ENCODE data around the gene ADCYAP1R1. TPM values are rescaled to one million over a fixed set of nuclear protein-coding genes. Genes with fewer than 3 reads are reported as not detected.

ADCYAP1R1 gene
- total RNA-seq, 2 experiments from 2014 or later: not detected

DNA sequence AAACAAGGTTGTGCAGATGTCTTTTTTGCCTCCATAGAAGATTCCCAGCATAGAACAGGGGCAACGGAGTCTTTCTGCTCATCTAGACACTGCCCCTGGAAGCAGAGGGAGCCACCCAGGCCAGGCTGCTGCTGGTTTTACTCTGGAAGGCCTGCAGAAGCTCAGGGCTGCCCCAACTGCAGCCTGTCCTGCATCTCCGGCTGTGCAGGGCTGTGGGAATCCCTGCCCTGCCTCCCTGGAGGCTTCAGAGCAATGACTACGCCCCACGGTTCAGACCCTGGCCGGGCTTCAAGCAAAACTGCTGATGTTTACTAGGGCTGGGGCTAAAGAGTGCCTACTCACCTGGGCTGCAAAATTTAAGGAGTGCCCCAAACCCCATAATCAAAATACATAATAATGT, 44.5 kb upstream of the ADCYAP1R1 start:
- Histone ChIP-seq H3K79me2 (ENCODE audit: insufficient read depth, low read depth, low read length) (no peaks in the 10 kb centered on the region), H3K4me3 (ENCODE audit: low read depth, low read length, poor library complexity, severe bottlenecking) (no peak overlapping the region), H4K20me1 (ENCODE audit: insufficient read depth, low read length) (no peaks in the 10 kb centered on the region), H3K27ac (ENCODE audit: low read depth, low read length, poor library complexity, severe bottlenecking) (no peak overlapping the region), H3K9me3 (ENCODE audit: low read length) (no peaks in the 10 kb centered on the region), H3K9me2 (ENCODE audit: insufficient read depth, low read length) (no peaks in the 10 kb centered on the region), H3K4me1 (ENCODE audit: insufficient read depth, low read length, poor library complexity, severe bottlenecking) (no peaks in the 10 kb centered on the region), H3K4me2 (ENCODE audit: low read length) (no peak overlapping the region), H2AFZ (ENCODE audit: low read length) (no peak overlapping the region), H3K36me3 (ENCODE audit: insufficient read depth, low read length) (no peaks in the 10 kb centered on the region)
- intact Hi-C loops (cut with micrococcal nuclease; ENCODE audit: unreplicated experiment): no loop called here
- CTCF ChIA-PET (ENCODE audit: unreplicated experiment): interaction anchor here (1.5 kb wide), 1 partner anchor 9 kb away, joined by 4 read pairs; no protein-coding TSS in a partner anchor
- TF ChIP-seq EZH2phosphoT487 (IDR thresholded peaks at IDR 0.05; ENCODE audit: borderline replicate concordance, low read depth, low read length): no peak
- DNase-seq (ENCODE audit: low spot score): no peak
- POLR2A ChIA-PET: interaction anchor here (0.7 kb wide), 1 partner anchor 65 kb away, joined by 3 read pairs; no protein-coding TSS in a partner anchor
- BruUV-seq (replicated peaks): no TSS peak

DNA sequence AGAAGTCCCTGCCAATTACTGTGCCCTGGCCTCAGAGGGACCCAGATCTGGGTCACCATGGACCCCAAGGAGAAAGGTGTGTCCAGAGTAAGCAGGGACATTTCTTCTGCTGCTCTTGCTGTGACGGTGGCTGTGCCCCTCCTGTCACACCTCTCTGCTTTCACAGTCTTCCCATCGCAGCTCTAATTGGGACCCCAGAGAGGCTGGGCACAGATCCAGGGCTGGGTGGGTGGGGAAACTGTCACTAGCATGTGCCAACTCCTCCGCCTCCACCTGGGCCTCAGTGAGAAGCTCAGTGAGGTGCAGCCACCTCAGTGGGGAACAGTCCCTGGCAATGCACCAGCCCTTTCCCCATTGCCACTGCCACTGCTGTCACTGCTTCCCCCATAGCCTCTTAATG, 37.3 kb upstream of the ADCYAP1R1 start:
- CTCF ChIA-PET (ENCODE audit: unreplicated experiment): no interaction called here
- no peak overlapping the region for H3K4me3 ChIP-seq (ENCODE audit: low read depth, low read length, poor library complexity, severe bottlenecking)
- H3K9me2 ChIP-seq (ENCODE audit: insufficient read depth, low read length): no peaks in the 10 kb centered on the region
- no peak overlapping the region for H3K4me2 ChIP-seq (ENCODE audit: low read length)
- intact Hi-C loops (cut with micrococcal nuclease; ENCODE audit: unreplicated experiment): no loop called here
- no peaks in the 10 kb centered on the region for H3K9me3 ChIP-seq (ENCODE audit: low read length)
- no peaks in the 10 kb centered on the region for H3K36me3 ChIP-seq (ENCODE audit: insufficient read depth, low read length)
- no peak for DNase-seq (ENCODE audit: low spot score)
- BruUV-seq (replicated peaks): no TSS peak
- no peak overlapping the region for H2AFZ ChIP-seq (ENCODE audit: low read length)
- no peaks in the 10 kb centered on the region for H4K20me1 ChIP-seq (ENCODE audit: insufficient read depth, low read length)
- TF ChIP-seq, protein P1, sequence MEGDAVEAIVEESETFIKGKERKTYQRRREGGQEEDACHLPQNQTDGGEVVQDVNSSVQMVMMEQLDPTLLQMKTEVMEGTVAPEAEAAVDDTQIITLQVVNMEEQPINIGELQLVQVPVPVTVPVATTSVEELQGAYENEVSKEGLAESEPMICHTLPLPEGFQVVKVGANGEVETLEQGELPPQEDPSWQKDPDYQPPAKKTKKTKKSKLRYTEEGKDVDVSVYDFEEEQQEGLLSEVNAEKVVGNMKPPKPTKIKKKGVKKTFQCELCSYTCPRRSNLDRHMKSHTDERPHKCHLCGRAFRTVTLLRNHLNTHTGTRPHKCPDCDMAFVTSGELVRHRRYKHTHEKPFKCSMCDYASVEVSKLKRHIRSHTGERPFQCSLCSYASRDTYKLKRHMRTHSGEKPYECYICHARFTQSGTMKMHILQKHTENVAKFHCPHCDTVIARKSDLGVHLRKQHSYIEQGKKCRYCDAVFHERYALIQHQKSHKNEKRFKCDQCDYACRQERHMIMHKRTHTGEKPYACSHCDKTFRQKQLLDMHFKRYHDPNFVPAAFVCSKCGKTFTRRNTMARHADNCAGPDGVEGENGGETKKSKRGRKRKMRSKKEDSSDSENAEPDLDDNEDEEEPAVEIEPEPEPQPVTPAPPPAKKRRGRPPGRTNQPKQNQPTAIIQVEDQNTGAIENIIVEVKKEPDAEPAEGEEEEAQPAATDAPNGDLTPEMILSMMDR (conservative IDR thresholded peaks at IDR 0.05; ENCODE audit: low read length): no peak
- TF ChIP-seq EZH2phosphoT487 (IDR thresholded peaks at IDR 0.05; ENCODE audit: borderline replicate concordance, low read depth, low read length): no peak
- H3K4me1 ChIP-seq (ENCODE audit: insufficient read depth, low read length, poor library complexity, severe bottlenecking): no peaks in the 10 kb centered on the region
- no peak overlapping the region for H3K27ac ChIP-seq (ENCODE audit: low read depth, low read length, poor library complexity, severe bottlenecking)
- POLR2A ChIA-PET: interaction anchor here (0.7 kb wide), 1 partner anchor 142 kb away, joined by 3 read pairs; no protein-coding TSS in a partner anchor
- H3K79me2 ChIP-seq (ENCODE audit: insufficient read depth, low read depth, low read length): no peaks in the 10 kb centered on the region

DNA sequence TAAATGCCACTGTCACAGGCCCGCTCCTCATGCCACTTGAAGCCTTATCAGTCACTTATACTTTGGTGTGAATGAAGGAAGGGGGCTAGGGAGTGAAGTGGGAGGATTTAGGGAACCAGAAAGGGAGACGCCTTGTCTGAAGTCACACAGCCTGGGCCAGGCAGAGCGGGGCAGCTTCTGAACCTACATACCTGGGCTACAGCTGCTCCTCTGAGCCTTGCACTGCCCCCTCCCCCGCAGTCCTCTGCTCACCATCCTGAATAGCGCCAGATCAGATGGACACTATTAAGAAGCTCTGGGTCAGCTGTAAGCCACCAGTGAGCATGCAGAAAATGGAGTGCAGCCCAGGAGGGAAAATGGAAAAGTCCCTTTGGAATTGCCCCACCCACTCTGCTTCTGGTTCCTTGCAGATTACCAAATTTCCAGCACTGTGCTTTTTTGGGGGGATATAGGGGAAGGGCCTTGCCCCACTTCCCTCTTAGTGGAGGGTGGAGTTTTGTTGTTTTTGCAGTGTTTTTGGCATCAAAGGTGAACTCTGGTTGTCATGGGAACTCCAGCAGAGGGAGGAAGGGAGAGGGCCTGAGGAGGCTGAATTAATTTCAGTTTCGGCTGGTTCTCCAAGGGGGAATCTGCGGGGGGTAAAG, 35.0 kb upstream of the ADCYAP1R1 start:
- BruUV-seq (replicated peaks): no TSS peak
- H3K36me3 ChIP-seq (ENCODE audit: insufficient read depth, low read length): no peaks in the 10 kb centered on the region
- no peaks in the 10 kb centered on the region for H3K4me1 ChIP-seq (ENCODE audit: insufficient read depth, low read length, poor library complexity, severe bottlenecking)
- no peaks in the 10 kb centered on the region for H4K20me1 ChIP-seq (ENCODE audit: insufficient read depth, low read length)
- H2AFZ ChIP-seq (ENCODE audit: low read length): no peak overlapping the region
- no peak for TF ChIP-seq EZH2phosphoT487 (IDR thresholded peaks at IDR 0.05; ENCODE audit: borderline replicate concordance, low read depth, low read length)
- TF ChIP-seq, protein P1 (conservative IDR thresholded peaks at IDR 0.05; ENCODE audit: low read length): no peak
- intact Hi-C loops (cut with micrococcal nuclease; ENCODE audit: unreplicated experiment): no loop called here
- no peak for DNase-seq (ENCODE audit: low spot score)
- no peak overlapping the region for H3K27ac ChIP-seq (ENCODE audit: low read depth, low read length, poor library complexity, severe bottlenecking)
- POLR2A ChIA-PET: no interaction called here
- H3K9me3 ChIP-seq (ENCODE audit: low read length): no peaks in the 10 kb centered on the region
- CTCF ChIA-PET (ENCODE audit: unreplicated experiment): interaction anchor here (1.7 kb wide), 1 partner anchor 9 kb away, joined by 4 read pairs; no protein-coding TSS in a partner anchor
- H3K4me3 ChIP-seq (ENCODE audit: low read depth, low read length, poor library complexity, severe bottlenecking): no peak overlapping the region
- H3K4me2 ChIP-seq (ENCODE audit: low read length): no peak overlapping the region
- H3K9me2 ChIP-seq (ENCODE audit: insufficient read depth, low read length): no peaks in the 10 kb centered on the region
- H3K79me2 ChIP-seq (ENCODE audit: insufficient read depth, low read depth, low read length): no peaks in the 10 kb centered on the region

Measured in OCI-LY7 (cell line).